K562 (cell line): ENCODE results near the gene DIPK1A. TPM values are rescaled to one million over a fixed set of nuclear protein-coding genes. Genes with fewer than 3 reads are reported as not detected.

Source experiments
- ATAC-seq: fragments of 200-7000 bp; cut with Tn5 transposase; 3 replicates; pipeline ENCODE4 v1.9.1; 2020; ENCODE audit warnings: moderate library complexity
- BruUV-seq: library from RNA; stranded (reverse); fragments of 400-500 nt; replicated peaks from 2 replicates; lab custom pipeline; 2021; lab: Mats Ljungman, UMichigan
- CTCF ChIA-PET: fragments of 300-600 bp; formaldehyde crosslinking; extraction: SDS; loops from one replicate; lab custom pipeline; 2021; ENCODE audit warnings: low intra/inter-chr PET ratio; lab: Yijun Ruan, JAX
- POLR2A ChIA-PET: fragments of 300-600, 350-650 bp; sonication (Branson Sonifier 250); formaldehyde crosslinking; extraction: SDS; loops from one replicate; lab custom pipeline; 2021; ENCODE audit warnings: antibody characterized with exemption, inconsistent platforms; lab: Yijun Ruan, JAX
- DNase-seq, 4 experiments: peaks; one replicate each; pipeline versions ENCODE4 v3.0.0 to v3.0.0-alpha.2; 2011 to 2018; ENCODE audit warnings: low spot score in 3 of 4, mixed read lengths in 3 of 4; ENCODE audit errors: extremely low read depth in 1 of 4
- FAIRE-seq: peaks from 2 replicates; lab custom pipeline; 2011; peaks lifted over from hg19 to GRCh38; lab: Jason Lieb, UNC
- H2AFZ ChIP-seq: 2 replicates; pipeline ENCODE4 v1.6.0; 2011; ENCODE audit warnings: low read depth, low read length, control low read depth, inconsistent platforms
- H3K27ac ChIP-seq: fragments of 200-600 bp; 3 replicates; pipeline ENCODE4 v1.8.0; 2011; ENCODE audit warnings: low read depth, mild to moderate bottlenecking, control low read depth, inconsistent platforms, low read length, moderate library complexity, mixed read lengths; ENCODE audit errors: extremely low read depth
- H3K27me3 ChIP-seq, 2 experiments: fragments of 300-600 bp in 1 of 2; 2 replicates in 1 of 2; 3 replicates in 1 of 2; pipeline versions ENCODE4 v1.6.0 to v1.8.0; 2011; ENCODE audit warnings: inconsistent platforms in 2 of 2, low read length in 2 of 2, mild to moderate bottlenecking in 1 of 2, mixed read lengths in 1 of 2, moderate library complexity in 1 of 2; ENCODE audit not compliant: control insufficient read depth in 2 of 2, insufficient read depth in 2 of 2
- H3K36me3 ChIP-seq: fragments of 300-600 bp; 3 replicates; pipeline ENCODE4 v1.8.0; 2011; ENCODE audit warnings: mild to moderate bottlenecking, low read length, inconsistent platforms; ENCODE audit not compliant: control insufficient read depth, insufficient read depth
- H3K4me1 ChIP-seq, 2 experiments: fragments of 200-600 bp in 1 of 2; replicated peaks in 1 of 2; 2 replicates in 1 of 2; 3 replicates in 1 of 2; pipeline versions ENCODE4 v1.5.1 to v1.8.0; 2011; ENCODE audit warnings: inconsistent platforms in 2 of 2, low read length in 2 of 2, mild to moderate bottlenecking in 1 of 2, mixed read lengths in 1 of 2, moderate library complexity in 1 of 2; ENCODE audit not compliant: control insufficient read depth in 2 of 2, insufficient read depth in 2 of 2
- H3K4me2 ChIP-seq: 2 replicates; pipeline ENCODE4 v1.6.1; 2011; ENCODE audit warnings: low read length, control low read depth, inconsistent platforms, mixed read lengths; ENCODE audit not compliant: insufficient read depth
- H3K4me3 ChIP-seq: fragments of 200-600 bp; sonication (generic), shearing (Covaris generic); 2 replicates; pipeline ENCODE4 v1.5.1; 2016; ENCODE audit warnings: control low read depth, inconsistent platforms
- H3K79me2 ChIP-seq: fragments of 200-600 bp; 3 replicates; pipeline ENCODE4 v1.8.0; 2011; ENCODE audit warnings: low read length, inconsistent platforms; ENCODE audit not compliant: control insufficient read depth, insufficient read depth
- H3K9ac ChIP-seq, 2 experiments: 2 replicates each; pipeline versions ENCODE4 v1.6.0 to v1.6.1; 2011; ENCODE audit warnings: low read depth in 2 of 2, low read length in 2 of 2, control low read depth in 1 of 2, inconsistent platforms in 1 of 2, mild to moderate bottlenecking in 1 of 2, mixed read lengths in 1 of 2; ENCODE audit not compliant: insufficient read depth in 1 of 2
- H3K9me1 ChIP-seq: one replicate; pipeline ENCODE4 v1.6.0; 2011; ENCODE audit warnings: inconsistent platforms, mild to moderate bottlenecking, low read length, moderate library complexity; ENCODE audit not compliant: control insufficient read depth, insufficient read depth
- H3K9me3 ChIP-seq: replicated peaks from 2 replicates; pipeline ENCODE4 v1.5.1; 2011; ENCODE audit warnings: low read depth, low read length, inconsistent platforms; ENCODE audit not compliant: control insufficient read depth, insufficient read depth
- H4K20me1 ChIP-seq: replicated peaks from 2 replicates; pipeline ENCODE4 v1.6.1; 2011; ENCODE audit warnings: low read length, inconsistent platforms, mixed read lengths; ENCODE audit not compliant: control insufficient read depth, insufficient read depth
- ARNT ChIP-seq, 2 experiments: fragments of 450-650 bp; IDR thresholded peaks; 2 replicates each; pipeline ENCODE4 v1.6.1; 2016; ENCODE audit warnings: mild to moderate bottlenecking in 1 of 2
- CAMTA2 ChIP-seq: fragments of 250-450 bp; sonication (Bioruptor Pico); conservative IDR thresholded peaks from 2 replicates; pipeline ENCODE4 v1.5.1; 2022
- EP300 ChIP-seq: IDR thresholded peaks from 2 replicates; pipeline ENCODE4 v1.6.1; 2012; ENCODE audit warnings: low read length, improper control_type of control experiment
- GTF2A2 ChIP-seq: IDR thresholded peaks from 2 replicates; pipeline ENCODE4 v1.6.1; 2016; ENCODE audit warnings: mild to moderate bottlenecking, missing genetic modification characterization, missing compliant biosample characterization
- HDAC3 ChIP-seq: fragments of 450-650 bp; IDR thresholded peaks from 2 replicates; pipeline ENCODE4 v1.6.1; 2018; ENCODE audit warnings: borderline replicate concordance, mild to moderate bottlenecking, moderate library complexity; ENCODE audit not compliant: partially characterized antibody
- MAFG ChIP-seq: fragments of 450-650 bp; conservative IDR thresholded peaks from 2 replicates; pipeline ENCODE4 v1.6.1; 2016; ENCODE audit warnings: missing genetic modification characterization, missing compliant biosample characterization
- NFIC ChIP-seq: fragments of 450-650 bp; IDR thresholded peaks from 2 replicates; pipeline ENCODE4 v1.6.1; 2017; ENCODE audit warnings: mild to moderate bottlenecking, inconsistent platforms
- PCBP1 ChIP-seq: fragments of 200-400 bp; formaldehyde crosslinking; IDR thresholded peaks from 2 replicates; pipeline ENCODE4 v1.6.1; 2018; ENCODE audit warnings: mild to moderate bottlenecking, low read depth, low read length; ENCODE audit not compliant: poor library complexity, severe bottlenecking
- RBM25 ChIP-seq: fragments of 200-400 bp; formaldehyde crosslinking; IDR thresholded peaks from 2 replicates; pipeline ENCODE4 v1.6.1; 2018; ENCODE audit warnings: low read length, low read depth, moderate library complexity; ENCODE audit not compliant: severe bottlenecking
- TSC22D4 ChIP-seq: fragments of 450-650 bp; IDR thresholded peaks from 2 replicates; pipeline ENCODE4 v1.6.1; 2016; ENCODE audit warnings: missing genetic modification characterization, missing biosample characterization, control low read depth
- ZFP30 ChIP-seq: fragments of 250-450 bp; sonication (Bioruptor Pico); IDR thresholded peaks from 2 replicates; pipeline ENCODE4 v1.8.0; 2022; ENCODE audit warnings: moderate library complexity, mild to moderate bottlenecking, inconsistent platforms, borderline replicate concordance
- ZNF316 ChIP-seq: fragments of 450-650 bp; IDR thresholded peaks from 2 replicates; pipeline ENCODE4 v1.6.1; 2016
- WGBS: fragments of 100-300 bp; shearing (Covaris generic); methylation state at CpG from one replicate; pipeline ENCODE4 v1.1.6; 2016; ENCODE audit warnings: low coverage, mixed read lengths; ENCODE audit not compliant: insufficient coverage; ENCODE audit errors: missing lambda C conversion rate; 5-methylcytosine and 5-hydroxymethylcytosine counted together
- in situ Hi-C: fragments of 300-500 bp; cut with MboI; formaldehyde crosslinking; loops from 4 replicates; pipeline ENCODE4 v1.15.0; 2018; ENCODE audit warnings: inconsistent platforms, mixed read lengths
- intact Hi-C: fragments of 100-400 bp; cut with micrococcal nuclease; formaldehyde crosslinking; loops from 2 replicates; pipeline ENCODE4 v1.14.2; 2022
- polyA plus RNA-seq, 8 experiments: library from polyadenylated mRNA; depleted of rRNA in 4 of 8; stranded (reverse) in 5 of 8; unstranded in 3 of 8; fragments of >200 nt; fragmentation: Nextera tagmentation in 2 of 8; fragmentation: Illumina TruSeq in 1 of 8; extraction: Ambion mirVana in 2 of 8; extraction: Trizol in 1 of 8; gene quantifications; 2 replicates each; pipeline versions ENCODE4 v1.2.1 to v1.2.3, GENCODE V29; 2011 to 2014; ENCODE audit warnings: inconsistent platforms in 1 of 8, missing spikeins in 1 of 8
- total RNA-seq, 7 experiments: library from RNA; depleted of rRNA in 6 of 7; stranded (reverse); fragments of >200 nt in 6 of 7; fragmentation: Illumina TruSeq in 2 of 7; extraction: Trizol in 2 of 7; gene quantifications; 2 replicates each; pipeline versions ENCODE4 v1.2.1 to v1.2.3, GENCODE V29; 2011 to 2021; ENCODE audit warnings: low replicate concordance in 1 of 7
- TF ChIP-seq, protein P1 (sequence below), 2 experiments: IDR thresholded peaks in 1 of 2; conservative IDR thresholded peaks in 1 of 2; 2 replicates each; pipeline ENCODE4 v1.6.1; 2016; ENCODE audit warnings: low read depth in 2 of 2, mild to moderate bottlenecking in 1 of 2, missing compliant biosample characterization in 1 of 2, missing genetic modification characterization in 1 of 2, moderate library complexity in 1 of 2
- TF ChIP-seq, protein P2 (sequence below): fragments of 450-650 bp; IDR thresholded peaks from 2 replicates; pipeline ENCODE4 v1.6.1; 2016; ENCODE audit warnings: missing biosample characterization, missing genetic modification characterization

The DIPK1A gene
- total and polyA plus RNA-seq, 9 of the 15 experiments (the other 6 are each of a cell fraction or from before 2014, with no cell fraction given): 0.54 to 2.5 (median 1.3) TPM

DNA sequence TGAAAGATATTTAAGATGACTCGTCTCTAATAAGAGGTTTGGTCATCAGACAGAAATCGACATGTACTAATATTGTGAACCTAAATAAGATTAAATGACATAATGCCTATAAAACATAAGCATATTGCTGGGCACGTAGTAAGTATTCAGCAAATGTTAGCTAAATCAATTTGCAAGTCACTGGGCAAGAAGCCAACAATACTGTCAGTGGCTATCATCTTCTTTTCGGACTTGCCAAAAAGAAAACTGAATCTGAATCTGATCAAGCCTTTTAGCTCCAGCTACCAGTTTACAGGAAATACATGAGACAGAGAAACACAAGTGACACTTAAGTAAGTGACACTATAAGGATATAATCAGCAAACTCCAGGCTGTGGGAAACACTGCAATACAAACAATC lies 83.5 kb downstream of the DIPK1A start:
- Histone ChIP-seq H3K79me2 (no peaks in the 10 kb centered on the region), H3K9ac (no peak overlapping the region), H2AFZ (no peak overlapping the region), H3K4me3 (no peak overlapping the region), H3K27me3 (no peaks in the 10 kb centered on the region), H3K27ac (no peak overlapping the region), H4K20me1 (no peaks in the 10 kb centered on the region), H3K36me3 (no peaks in the 10 kb centered on the region), H3K9me1 (no peaks in the 10 kb centered on the region), H3K4me2 (no peak overlapping the region), H3K4me1 (peaks cover 0 to 4% of the 10 kb centered on the region in 2 experiments; a peak in 1 of 5 replicates), H3K9me3 (no peaks in the 10 kb centered on the region)
- ChIA-PET POLR2A (interaction anchor here (2.3 kb wide), 1 partner anchor 11 kb away, joined by 7 read pairs; no protein-coding TSS in a partner anchor), CTCF (no interaction called here)
- ATAC-seq: no peak
- DNase-seq: peak in 1 of 4 experiments; percentile 39
- intact Hi-C loops (no loop called here), in situ Hi-C loops (no loop called here)
- no TSS peak for BruUV-seq
- 10% methylated on average over 4 of the region's 4 CpGs for WGBS
- peak; percentile 54 for FAIRE-seq
- TF ChIP-seq GTF2A2 (no peak), NFIC (peak; percentile 86), ZNF316 (peak; percentile 17; the same call in 1 of the 2 replicates), PCBP1 (no peak), MAFG (tag) (peak; percentile 51), CAMTA2 (no peak), TSC22D4 (tag) (no peak), ARNT (IDR thresholded peaks at IDR 0.05) (no peak), RBM25 (no peak), ZFP30 (no peak), EP300 (0 out of 2 replicates have a peak, but pooled peaks have one; percentile 7), HDAC3 (no peak)
- TF ChIP-seq, protein P1, sequence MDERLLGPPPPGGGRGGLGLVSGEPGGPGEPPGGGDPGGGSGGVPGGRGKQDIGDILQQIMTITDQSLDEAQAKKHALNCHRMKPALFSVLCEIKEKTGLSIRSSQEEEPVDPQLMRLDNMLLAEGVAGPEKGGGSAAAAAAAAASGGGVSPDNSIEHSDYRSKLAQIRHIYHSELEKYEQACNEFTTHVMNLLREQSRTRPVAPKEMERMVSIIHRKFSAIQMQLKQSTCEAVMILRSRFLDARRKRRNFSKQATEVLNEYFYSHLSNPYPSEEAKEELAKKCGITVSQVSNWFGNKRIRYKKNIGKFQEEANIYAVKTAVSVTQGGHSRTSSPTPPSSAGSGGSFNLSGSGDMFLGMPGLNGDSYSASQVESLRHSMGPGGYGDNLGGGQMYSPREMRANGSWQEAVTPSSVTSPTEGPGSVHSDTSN (CRISPR knock-in tag; IDR thresholded peaks at IDR 0.05; ENCODE audit: low read depth): no peak
- TF ChIP-seq, protein P1 (tag; conservative IDR thresholded peaks at IDR 0.05; ENCODE audit: low read depth): peak; percentile 24; the same call in 1 of the 2 replicates
- TF ChIP-seq, protein P2, sequence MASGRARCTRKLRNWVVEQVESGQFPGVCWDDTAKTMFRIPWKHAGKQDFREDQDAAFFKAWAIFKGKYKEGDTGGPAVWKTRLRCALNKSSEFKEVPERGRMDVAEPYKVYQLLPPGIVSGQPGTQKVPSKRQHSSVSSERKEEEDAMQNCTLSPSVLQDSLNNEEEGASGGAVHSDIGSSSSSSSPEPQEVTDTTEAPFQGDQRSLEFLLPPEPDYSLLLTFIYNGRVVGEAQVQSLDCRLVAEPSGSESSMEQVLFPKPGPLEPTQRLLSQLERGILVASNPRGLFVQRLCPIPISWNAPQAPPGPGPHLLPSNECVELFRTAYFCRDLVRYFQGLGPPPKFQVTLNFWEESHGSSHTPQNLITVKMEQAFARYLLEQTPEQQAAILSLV (tag): no peak
